GM18951 (cell line): Measurements from ENCODE around the gene NRXN3.

ENCODE experiments used
- POLR2A ChIP-seq: IDR thresholded peaks from 4 replicates; pipeline ENCODE4 v1.6.1; 2011; ENCODE audit warnings: mild to moderate bottlenecking; ENCODE audit not compliant: insufficient read length, insufficient read depth; ENCODE audit errors: extremely low read depth
- in situ Hi-C: fragments of 300-500 bp; cut with MboI; formaldehyde crosslinking; loops from one replicate; pipeline ENCODE4 v1.12.0; 2022; ENCODE audit warnings: low sequenced_read_pairs, mixed read lengths, inconsistent platforms; ENCODE audit not compliant: unreplicated experiment

The NRXN3 gene

GRCh38 chr14:79111987-79112501 lies 941.9 kb downstream of the NRXN3 start:
- in situ Hi-C loops = no loop called here

DNA sequence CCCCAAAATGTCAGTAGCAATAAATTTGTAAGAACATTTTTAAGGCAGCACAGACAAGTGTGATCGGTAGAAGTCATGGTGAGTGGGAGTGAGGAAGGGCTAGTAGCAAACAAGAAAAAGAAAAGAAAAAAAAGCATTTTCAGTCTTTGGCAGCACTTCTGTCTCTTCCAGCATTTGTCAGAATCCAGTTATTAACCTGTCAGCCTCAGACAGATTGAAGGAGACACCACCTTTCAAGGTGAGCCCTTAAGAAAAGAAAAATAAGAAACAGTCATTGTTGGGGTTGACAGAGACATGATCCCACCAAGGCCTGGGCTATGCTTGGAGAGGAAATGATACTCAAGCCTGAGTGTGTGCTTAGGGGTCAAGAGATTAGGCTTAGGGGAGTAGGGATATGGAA lies 947.4 kb downstream of the NRXN3 start:
- TF ChIP-seq POLR2A = no peak
- in situ Hi-C loops = no loop called here

More at GRCh38 chr14:79111987-79112501, 941.9 kb downstream of the NRXN3 start:
- TF ChIP-seq POLR2A = no peak

DNA sequence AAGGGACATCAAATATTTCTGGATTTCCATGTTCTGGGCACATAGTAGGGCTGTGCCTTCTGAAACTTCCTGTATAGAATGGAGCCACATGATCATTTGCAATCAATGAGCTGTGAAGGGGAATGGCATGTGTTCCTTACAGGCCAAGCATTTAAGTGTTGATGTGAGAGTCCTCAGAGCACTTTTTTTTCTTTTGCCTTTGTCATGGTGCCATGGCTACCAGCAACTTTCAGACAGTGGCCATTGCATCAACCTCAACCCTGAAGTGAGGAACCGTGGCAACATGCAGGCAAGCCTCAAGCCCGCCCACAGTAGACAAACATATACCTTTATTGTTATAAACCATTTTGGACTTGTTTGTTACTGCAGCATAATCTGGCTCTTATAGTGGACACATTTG lies 948.1 kb downstream of the NRXN3 start:
- TF ChIP-seq POLR2A = no peak
- in situ Hi-C loops = no loop called here

GRCh38 chr14:79134361-79134760 lies 964.2 kb downstream of the NRXN3 start:
- in situ Hi-C loops = no loop called here
- TF ChIP-seq POLR2A = no peak

DNA sequence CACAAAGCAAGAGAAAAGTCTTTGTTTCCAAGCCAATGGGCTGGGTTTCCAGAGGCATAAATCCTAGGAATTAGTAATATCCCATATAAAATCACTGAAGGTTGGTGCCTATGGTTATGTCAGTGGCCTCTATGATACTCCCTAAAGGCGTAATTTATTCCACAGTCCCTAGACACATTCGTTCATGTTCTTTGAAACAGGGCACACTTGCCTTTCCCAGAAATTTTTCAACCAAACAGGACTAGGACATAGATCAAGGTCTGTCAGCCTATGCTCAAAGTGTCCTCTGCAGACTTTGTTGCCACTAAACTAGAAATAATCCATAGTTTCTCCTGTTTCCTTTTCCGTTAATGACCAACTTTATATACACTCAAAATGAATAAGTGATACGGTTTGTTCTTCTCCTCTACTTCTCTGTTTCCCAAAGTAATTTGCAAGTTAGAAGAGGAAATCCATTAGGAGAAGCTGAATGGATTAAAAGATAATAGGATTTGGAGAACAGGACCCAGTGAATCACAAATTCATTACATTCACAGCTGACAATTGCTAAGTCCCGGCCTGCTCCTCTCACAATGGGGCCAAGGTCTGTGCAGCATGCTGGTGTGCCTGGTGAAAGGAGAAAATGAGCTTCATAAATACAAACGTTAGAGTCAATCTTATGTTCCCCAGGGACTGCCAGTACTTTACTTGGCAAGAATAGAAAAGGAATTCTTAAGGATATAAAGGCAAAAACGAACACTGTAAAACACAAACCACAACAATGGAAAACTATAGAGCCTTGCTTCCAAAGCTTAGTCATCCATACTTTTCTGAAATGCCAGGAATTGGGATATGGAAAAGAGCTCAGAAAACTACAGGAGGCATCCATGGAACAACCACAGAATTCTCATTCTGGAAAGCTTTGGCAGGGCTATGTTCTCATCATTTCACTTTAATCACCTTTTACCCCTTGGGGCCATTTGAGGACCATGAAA lies 966.2 kb downstream of the NRXN3 start:
- in situ Hi-C loops = no loop called here
- TF ChIP-seq POLR2A = no peak

DNA sequence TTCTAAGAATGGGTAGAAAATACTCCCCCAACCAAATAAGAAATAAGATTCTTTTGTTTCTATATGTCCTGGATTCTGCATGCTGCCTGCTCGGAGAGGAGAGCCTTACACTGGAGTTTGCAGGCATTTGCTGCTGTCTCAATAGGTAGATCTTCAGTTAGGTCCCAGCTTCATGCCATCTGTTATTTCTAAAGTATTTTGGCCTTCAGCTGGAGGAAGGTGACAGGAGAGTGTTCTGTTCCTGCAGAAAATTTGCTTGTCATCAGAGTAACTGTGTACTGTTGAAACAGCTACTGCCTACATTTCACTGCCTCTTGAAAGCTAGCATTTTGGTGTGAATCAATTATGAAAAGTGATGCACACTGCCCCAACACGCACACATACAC lies 966.9 kb downstream of the NRXN3 start:
- no peak for TF ChIP-seq POLR2A
- in situ Hi-C loops = no loop called here

DNA sequence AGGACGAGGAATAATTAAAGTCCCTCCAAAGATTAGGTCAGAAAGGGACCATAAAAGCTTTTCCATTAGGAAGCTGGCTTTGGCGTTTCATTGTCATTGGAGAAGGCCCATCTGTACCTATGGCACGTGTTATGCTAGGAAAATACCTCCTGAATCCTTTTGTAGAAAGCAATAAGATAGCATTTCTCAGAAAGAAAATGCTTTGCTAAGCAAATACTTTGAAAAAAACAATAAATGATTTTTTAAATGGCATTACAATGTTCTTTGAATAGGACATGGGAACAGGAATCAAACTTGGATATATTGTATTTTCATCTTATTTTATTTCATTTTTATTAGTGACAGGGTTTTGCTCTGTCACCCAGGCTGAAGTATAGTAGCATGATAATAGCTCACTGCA lies 967.7 kb downstream of the NRXN3 start:
- TF ChIP-seq POLR2A = no peak
- in situ Hi-C loops = no loop called here

- in situ Hi-C loops = no loop called here
- no peak for TF ChIP-seq POLR2A
These were observed 974.7 kb downstream of the NRXN3 start for GRCh38 chr14:79144896-79145295.

DNA sequence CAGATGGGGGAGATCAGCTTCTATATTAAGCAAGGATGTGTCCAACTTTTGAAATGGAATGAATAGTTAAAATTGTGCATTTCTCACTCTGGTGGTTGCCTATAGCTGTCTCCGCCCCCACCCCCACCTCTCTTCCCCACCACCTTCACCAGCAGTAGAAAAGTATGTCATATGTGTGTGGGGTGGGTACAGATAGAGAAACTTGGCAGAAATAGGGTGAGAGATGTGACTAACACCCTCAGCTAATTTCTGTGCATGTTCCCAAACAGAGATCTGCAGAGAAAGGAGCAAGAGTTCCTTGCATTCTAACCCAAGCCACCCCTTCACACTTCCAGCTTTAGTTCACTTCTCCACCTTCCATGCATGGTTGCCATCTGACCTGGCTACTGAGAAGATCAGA lies 980.1 kb downstream of the NRXN3 start:
- in situ Hi-C loops = no loop called here

DNA sequence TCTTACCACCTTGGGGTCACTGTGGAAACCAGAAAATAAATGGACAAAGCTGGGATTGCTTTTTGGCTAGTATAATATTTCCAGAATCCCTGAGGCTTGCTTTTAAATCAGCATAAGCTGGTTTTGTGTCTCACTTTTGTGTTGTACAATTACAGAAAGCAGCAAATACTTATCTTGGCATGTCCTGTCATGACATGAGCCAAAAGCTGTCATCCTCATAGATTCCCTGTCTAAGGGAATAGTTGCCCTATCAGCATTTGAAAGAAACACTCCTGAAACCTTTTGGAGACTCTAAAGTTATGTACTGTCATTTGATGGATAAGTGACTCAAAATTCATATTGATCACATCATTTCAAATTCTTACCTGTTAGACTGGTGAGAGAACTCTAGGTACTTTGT lies 987.2 kb downstream of the NRXN3 start:
- no peak for TF ChIP-seq POLR2A
- in situ Hi-C loops = no loop called here

More for the DNA sequence above, 980.1 kb downstream of the NRXN3 start:
- no peak for TF ChIP-seq POLR2A

DNA sequence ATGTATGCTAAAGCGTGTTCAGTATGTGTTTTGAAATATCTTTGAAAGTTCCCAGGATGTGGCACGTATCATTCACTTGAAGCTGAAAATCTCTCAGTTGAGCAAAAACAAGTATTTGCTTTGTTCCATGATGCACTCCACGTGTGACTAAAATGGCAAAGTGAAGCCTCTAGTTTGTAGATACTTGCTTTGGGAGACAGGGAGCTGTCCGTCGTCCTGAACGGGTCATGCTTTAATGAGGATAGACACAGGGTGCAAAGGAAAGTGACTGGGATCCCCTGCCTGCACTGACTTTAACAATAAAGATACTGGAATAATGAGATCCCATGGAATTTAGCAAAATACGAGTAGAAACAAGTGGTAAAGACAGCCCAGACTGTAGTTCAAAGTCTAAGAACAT lies 991.4 kb downstream of the NRXN3 start:
- in situ Hi-C loops = no loop called here
- TF ChIP-seq POLR2A = no peak

DNA sequence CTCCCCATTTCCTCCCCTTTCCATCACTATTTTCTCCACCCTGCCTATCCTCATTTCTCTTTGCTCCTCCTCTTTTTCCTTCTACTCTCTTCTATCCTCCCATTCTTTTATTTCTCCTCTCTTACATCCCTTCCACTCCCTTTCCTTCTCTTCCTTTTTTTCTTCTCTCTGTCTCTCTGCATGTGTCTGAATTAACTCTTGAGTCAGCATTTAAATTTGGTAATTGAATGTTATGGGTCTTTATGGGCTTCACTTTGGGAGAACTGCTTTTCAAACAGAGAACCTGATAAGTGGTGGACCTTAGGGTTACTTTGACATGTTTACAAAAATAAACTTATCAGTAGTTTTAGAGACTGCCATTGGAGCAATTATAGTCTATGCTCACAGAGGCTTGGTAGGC lies 992.7 kb downstream of the NRXN3 start:
- TF ChIP-seq POLR2A = no peak
- in situ Hi-C loops = no loop called here

GRCh38 chr14:79165471-79166090 lies 995.4 kb downstream of the NRXN3 start:
- in situ Hi-C loops = no loop called here
- TF ChIP-seq POLR2A = no peak

DNA sequence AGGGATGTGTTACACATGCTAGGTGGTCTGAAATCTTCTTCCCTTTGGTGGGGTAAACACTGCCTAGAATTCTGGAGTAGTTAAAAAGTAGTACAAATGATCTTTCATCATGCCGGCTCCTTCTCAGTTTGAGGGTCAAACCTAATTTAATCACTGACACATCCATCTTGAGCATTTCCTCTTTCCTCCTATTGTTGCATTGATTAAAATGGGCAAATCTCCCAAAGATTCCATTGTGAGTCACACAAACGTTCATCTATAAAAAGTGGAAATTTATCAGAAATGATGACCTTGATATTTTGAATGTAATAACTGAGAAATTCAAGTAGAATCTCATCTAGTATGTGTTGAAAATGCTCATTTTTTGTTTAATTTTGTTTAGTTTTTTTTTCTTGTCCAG lies 996.0 kb downstream of the NRXN3 start:
- no peak for TF ChIP-seq POLR2A
- in situ Hi-C loops = no loop called here

DNA sequence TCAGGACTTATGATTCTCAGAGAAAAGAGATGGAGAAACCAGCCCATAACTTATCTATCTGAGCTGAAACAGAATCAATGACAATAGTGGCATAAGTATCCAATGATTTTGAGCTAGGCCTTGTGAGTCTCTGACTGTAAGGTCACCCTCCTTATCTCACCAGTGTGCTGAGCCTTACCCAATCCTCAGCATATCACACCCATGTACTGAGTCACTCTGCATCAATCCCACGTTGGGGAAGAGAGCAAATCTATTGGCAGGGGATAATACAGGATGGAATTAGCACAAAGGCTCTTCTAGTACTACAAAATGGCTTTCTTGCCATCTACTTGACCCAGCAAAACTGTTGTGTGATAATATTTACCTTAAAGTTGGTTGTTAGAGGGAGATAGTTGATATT lies 997.8 kb downstream of the NRXN3 start:
- in situ Hi-C loops = no loop called here
- no peak for TF ChIP-seq POLR2A
